K562 (cell line): ENCODE results near the gene BBC3. TPM values are rescaled to one million over a fixed set of nuclear protein-coding genes. Genes with fewer than 3 reads are reported as not detected.

Source experiments
- DIDO1 ChIP-seq: fragments of 450-650 bp; IDR thresholded peaks from 2 replicates; pipeline ENCODE4 v1.6.1; 2016; ENCODE audit warnings: low read depth, missing biosample characterization, missing genetic modification characterization
- ELK3 ChIP-seq: fragments of 450-650 bp; formaldehyde crosslinking; IDR thresholded peaks from 2 replicates; pipeline ENCODE4 v1.4.0; 2020; ENCODE audit warnings: mild to moderate bottlenecking
- FOSL1 ChIP-seq: fragments of 200-800 bp; sonication (Bioruptor generic); conservative IDR thresholded peaks from 2 replicates; pipeline ENCODE4 v1.6.1; 2016; ENCODE audit warnings: missing genetic modification characterization, missing compliant biosample characterization
- MBD1 ChIP-seq: fragments of 250-450 bp; sonication (Bioruptor Pico); IDR thresholded peaks from 2 replicates; pipeline ENCODE4 v1.8.0; 2022; ENCODE audit warnings: inconsistent platforms
- MIER1 ChIP-seq: fragments of 450-650 bp; IDR thresholded peaks from 2 replicates; pipeline ENCODE4 v1.6.1; 2016; ENCODE audit warnings: antibody characterized with exemption, mild to moderate bottlenecking, low read depth
- MNT ChIP-seq, 2 experiments: fragments of 450-650 bp; conservative IDR thresholded peaks; 2 replicates each; pipeline ENCODE4 v1.6.1; 2017; ENCODE audit warnings: mild to moderate bottlenecking in 2 of 2, moderate library complexity in 2 of 2
- NBN ChIP-seq: fragments of 450-650 bp; IDR thresholded peaks from 2 replicates; pipeline ENCODE4 v1.6.1; 2016; ENCODE audit warnings: low read depth, mild to moderate bottlenecking
- NFIC ChIP-seq: fragments of 450-650 bp; IDR thresholded peaks from 2 replicates; pipeline ENCODE4 v1.6.1; 2017; ENCODE audit warnings: mild to moderate bottlenecking, inconsistent platforms
- PHF20 ChIP-seq: fragments of 450-650 bp; IDR thresholded peaks from 2 replicates; pipeline ENCODE4 v1.6.1; 2018; ENCODE audit not compliant: partially characterized antibody
- SIRT6 ChIP-seq: IDR thresholded peaks from one replicate; pipeline ENCODE4 v1.6.1; 2012; ENCODE audit warnings: low read depth, mild to moderate bottlenecking, control low read depth, inconsistent platforms, low read length, moderate library complexity
- TAF9B ChIP-seq: fragments of 450-650 bp; IDR thresholded peaks from 2 replicates; pipeline ENCODE4 v1.6.1; 2018; ENCODE audit warnings: mild to moderate bottlenecking; ENCODE audit not compliant: partially characterized antibody
- TFAM ChIP-seq: fragments of 250-450 bp; sonication (Bioruptor Pico); conservative IDR thresholded peaks from 2 replicates; pipeline ENCODE4 v1.5.0; 2021; ENCODE audit warnings: mild to moderate bottlenecking, moderate library complexity
- ZNF239 ChIP-seq: fragments of 250-450 bp; sonication (Bioruptor Pico); IDR thresholded peaks from 2 replicates; pipeline ENCODE4 v1.4.0; 2020; ENCODE audit warnings: mild to moderate bottlenecking
- ZNF695 ChIP-seq: fragments of 450-650 bp; formaldehyde crosslinking; IDR thresholded peaks from 2 replicates; pipeline ENCODE4 v1.4.0; 2020; ENCODE audit warnings: mild to moderate bottlenecking, moderate library complexity
- polyA plus RNA-seq, 8 experiments: library from polyadenylated mRNA; depleted of rRNA in 4 of 8; stranded (reverse) in 5 of 8; unstranded in 3 of 8; fragments of >200 nt; fragmentation: Nextera tagmentation in 2 of 8; fragmentation: Illumina TruSeq in 1 of 8; extraction: Ambion mirVana in 2 of 8; extraction: Trizol in 1 of 8; gene quantifications; 2 replicates each; pipeline versions ENCODE4 v1.2.1 to v1.2.3, GENCODE V29; 2011 to 2014; ENCODE audit warnings: inconsistent platforms in 1 of 8, missing spikeins in 1 of 8
- total RNA-seq, 7 experiments: library from RNA; depleted of rRNA in 6 of 7; stranded (reverse); fragments of >200 nt in 6 of 7; fragmentation: Illumina TruSeq in 2 of 7; extraction: Trizol in 2 of 7; gene quantifications; 2 replicates each; pipeline versions ENCODE4 v1.2.1 to v1.2.3, GENCODE V29; 2011 to 2021; ENCODE audit warnings: low replicate concordance in 1 of 7
- TF ChIP-seq, protein P1 (sequence below): IDR thresholded peaks from 2 replicates; pipeline ENCODE4 v1.6.1; 2016; ENCODE audit warnings: missing genetic modification characterization, missing compliant biosample characterization
- TF ChIP-seq, protein P2 (sequence below): fragments of 150-350 bp; conservative IDR thresholded peaks from 2 replicates; pipeline ENCODE4 v1.6.1; 2014; ENCODE audit warnings: low read length
- TF ChIP-seq, protein P3 (sequence below): fragments of 250-450 bp; sonication (Bioruptor Pico); IDR thresholded peaks from 2 replicates; pipeline ENCODE4 v1.4.0; 2020; ENCODE audit warnings: borderline replicate concordance

BBC3 gene
- total and polyA plus RNA-seq, 9 of the 15 experiments (the other 6 are each of a cell fraction or from before 2014, with no cell fraction given), result 0.15 to 30.7 (median 4.8) TPM

- TF ChIP-seq, protein P1, sequence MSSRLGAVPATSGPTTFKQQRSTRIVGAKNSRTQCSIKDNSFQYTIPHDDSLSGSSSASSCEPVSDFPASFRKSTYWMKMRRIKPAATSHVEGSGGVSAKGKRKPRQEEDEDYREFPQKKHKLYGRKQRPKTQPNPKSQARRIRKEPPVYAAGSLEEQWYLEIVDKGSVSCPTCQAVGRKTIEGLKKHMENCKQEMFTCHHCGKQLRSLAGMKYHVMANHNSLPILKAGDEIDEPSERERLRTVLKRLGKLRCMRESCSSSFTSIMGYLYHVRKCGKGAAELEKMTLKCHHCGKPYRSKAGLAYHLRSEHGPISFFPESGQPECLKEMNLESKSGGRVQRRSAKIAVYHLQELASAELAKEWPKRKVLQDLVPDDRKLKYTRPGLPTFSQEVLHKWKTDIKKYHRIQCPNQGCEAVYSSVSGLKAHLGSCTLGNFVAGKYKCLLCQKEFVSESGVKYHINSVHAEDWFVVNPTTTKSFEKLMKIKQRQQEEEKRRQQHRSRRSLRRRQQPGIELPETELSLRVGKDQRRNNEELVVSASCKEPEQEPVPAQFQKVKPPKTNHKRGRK, result no peak
- no peak for TF ChIP-seq ZNF239 (CRISPR knock-in tag)
- TF ChIP-seq ZNF695, result no peak
- peak in 1 of 2 experiments; percentile 40; a peak in 1 of 4 replicates for TF ChIP-seq MNT (conservative IDR thresholded peaks at IDR 0.05)
- no peak for TF ChIP-seq SIRT6
- TF ChIP-seq FOSL1 (tag), result 0 out of 2 replicates have a peak, but pooled peaks have one; percentile 11
- no peak for TF ChIP-seq MIER1
- TF ChIP-seq TAF9B, result no peak
- TF ChIP-seq NBN, result no peak
- no peak for TF ChIP-seq NFIC
- TF ChIP-seq ELK3 (CRISPR knock-in tag), result no peak
- TF ChIP-seq MBD1 (CRISPR knock-in tag), result no peak
- no peak for TF ChIP-seq TFAM (CRISPR knock-in tag)
- no peak for TF ChIP-seq DIDO1 (tag)
- TF ChIP-seq, protein P2, sequence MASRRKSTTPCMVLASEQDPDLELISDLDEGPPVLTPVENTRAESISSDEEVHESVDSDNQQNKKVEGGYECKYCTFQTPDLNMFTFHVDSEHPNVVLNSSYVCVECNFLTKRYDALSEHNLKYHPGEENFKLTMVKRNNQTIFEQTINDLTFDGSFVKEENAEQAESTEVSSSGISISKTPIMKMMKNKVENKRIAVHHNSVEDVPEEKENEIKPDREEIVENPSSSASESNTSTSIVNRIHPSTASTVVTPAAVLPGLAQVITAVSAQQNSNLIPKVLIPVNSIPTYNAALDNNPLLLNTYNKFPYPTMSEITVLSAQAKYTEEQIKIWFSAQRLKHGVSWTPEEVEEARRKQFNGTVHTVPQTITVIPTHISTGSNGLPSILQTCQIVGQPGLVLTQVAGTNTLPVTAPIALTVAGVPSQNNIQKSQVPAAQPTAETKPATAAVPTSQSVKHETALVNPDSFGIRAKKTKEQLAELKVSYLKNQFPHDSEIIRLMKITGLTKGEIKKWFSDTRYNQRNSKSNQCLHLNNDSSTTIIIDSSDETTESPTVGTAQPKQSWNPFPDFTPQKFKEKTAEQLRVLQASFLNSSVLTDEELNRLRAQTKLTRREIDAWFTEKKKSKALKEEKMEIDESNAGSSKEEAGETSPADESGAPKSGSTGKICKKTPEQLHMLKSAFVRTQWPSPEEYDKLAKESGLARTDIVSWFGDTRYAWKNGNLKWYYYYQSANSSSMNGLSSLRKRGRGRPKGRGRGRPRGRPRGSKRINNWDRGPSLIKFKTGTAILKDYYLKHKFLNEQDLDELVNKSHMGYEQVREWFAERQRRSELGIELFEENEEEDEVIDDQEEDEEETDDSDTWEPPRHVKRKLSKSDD, result no peak
- no peak for TF ChIP-seq PHF20
- TF ChIP-seq, protein P3, sequence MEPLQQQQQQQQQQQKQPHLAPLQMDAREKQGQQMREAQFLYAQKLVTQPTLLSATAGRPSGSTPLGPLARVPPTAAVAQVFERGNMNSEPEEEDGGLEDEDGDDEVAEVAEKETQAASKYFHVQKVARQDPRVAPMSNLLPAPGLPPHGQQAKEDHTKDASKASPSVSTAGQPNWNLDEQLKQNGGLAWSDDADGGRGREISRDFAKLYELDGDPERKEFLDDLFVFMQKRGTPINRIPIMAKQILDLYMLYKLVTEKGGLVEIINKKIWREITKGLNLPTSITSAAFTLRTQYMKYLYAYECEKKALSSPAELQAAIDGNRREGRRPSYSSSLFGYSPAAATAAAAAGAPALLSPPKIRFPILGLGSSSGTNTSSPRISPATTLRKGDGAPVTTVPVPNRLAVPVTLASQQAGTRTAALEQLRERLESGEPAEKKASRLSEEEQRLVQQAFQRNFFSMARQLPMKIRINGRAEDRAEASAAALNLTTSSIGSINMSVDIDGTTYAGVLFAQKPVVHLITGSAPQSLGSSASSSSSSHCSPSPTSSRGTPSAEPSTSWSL (CRISPR knock-in tag), result no peak
Observed at GRCh38 chr19:47274891-47275761, 44.1 kb upstream of the BBC3 start (continued).
